ENCODE data around the gene MOCOS. TPM values are rescaled to one million over a fixed set of nuclear protein-coding genes. Genes with fewer than 3 reads are reported as not detected.

Gene MOCOS, protein sequence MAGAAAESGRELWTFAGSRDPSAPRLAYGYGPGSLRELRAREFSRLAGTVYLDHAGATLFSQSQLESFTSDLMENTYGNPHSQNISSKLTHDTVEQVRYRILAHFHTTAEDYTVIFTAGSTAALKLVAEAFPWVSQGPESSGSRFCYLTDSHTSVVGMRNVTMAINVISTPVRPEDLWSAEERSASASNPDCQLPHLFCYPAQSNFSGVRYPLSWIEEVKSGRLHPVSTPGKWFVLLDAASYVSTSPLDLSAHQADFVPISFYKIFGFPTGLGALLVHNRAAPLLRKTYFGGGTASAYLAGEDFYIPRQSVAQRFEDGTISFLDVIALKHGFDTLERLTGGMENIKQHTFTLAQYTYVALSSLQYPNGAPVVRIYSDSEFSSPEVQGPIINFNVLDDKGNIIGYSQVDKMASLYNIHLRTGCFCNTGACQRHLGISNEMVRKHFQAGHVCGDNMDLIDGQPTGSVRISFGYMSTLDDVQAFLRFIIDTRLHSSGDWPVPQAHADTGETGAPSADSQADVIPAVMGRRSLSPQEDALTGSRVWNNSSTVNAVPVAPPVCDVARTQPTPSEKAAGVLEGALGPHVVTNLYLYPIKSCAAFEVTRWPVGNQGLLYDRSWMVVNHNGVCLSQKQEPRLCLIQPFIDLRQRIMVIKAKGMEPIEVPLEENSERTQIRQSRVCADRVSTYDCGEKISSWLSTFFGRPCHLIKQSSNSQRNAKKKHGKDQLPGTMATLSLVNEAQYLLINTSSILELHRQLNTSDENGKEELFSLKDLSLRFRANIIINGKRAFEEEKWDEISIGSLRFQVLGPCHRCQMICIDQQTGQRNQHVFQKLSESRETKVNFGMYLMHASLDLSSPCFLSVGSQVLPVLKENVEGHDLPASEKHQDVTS
- total RNA-seq (under 1 TPM in 1 of 2 experiments, not detected in 1; 0.12 TPM), polyA plus RNA-seq (under 1 TPM in 1 of 2 donors, not detected in 1; 0.06 TPM)

DNA sequence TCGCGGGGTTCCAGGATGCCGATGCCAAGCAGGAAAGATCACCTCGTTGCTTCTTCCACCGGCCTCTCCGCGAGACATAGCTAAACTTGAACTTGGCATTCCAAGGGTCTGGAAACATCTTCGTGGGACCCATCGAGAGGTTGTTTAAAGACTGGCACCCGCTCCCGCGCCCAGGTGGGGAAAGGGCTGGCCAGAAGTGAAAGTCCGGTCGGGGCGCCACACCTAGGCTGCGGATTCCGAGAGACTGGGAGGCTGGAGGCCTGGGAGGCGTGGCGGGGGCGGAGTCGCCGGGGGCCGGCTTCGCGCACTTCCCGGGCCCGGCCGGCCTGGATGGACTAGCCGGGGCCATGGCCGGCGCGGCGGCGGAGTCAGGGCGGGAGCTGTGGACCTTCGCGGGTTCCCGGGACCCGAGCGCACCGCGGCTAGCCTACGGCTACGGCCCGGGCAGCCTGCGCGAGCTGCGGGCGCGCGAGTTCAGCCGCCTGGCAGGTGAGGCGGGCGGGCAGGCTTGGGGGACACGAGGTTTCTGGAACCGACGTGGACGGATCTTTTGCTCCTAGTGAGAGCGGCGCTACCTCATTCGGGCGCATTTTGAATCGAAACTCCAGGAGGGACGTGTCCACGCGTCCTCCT is at the start of gene MOCOS:
Gene MOCOS, plus strand, starts transcription at position 305 of the 633 bp plus-strand sequence. Its CDS starts 43 bp downstream, at position 348.
- CTCF ChIA-PET (ENCODE audit: partially characterized antibody), result no interaction called here
- H3K27me3 ChIP-seq (ENCODE audit: insufficient read depth, low read length), result no peaks in the 10 kb centered on the region

GRCh38 chr18:36139245-36139644 is 48.1 kb upstream of the MOCOS start:
- ChIA-PET CTCF (ENCODE audit: partially characterized antibody) (interaction anchor here (1.7 kb wide), 1 partner anchor 9 kb away, joined by 3 read pairs; the partner anchor contains the start of gene ELP2), POLR2A (ENCODE audit: partially characterized antibody) (interaction anchor here (1.7 kb wide), 1 partner anchor 10 kb away, joined by 7 read pairs; the partner anchor contains the start of gene SLC39A6)
- intact Hi-C loops (cut with micrococcal nuclease), result loop anchor here (10.0 kb wide), 1 partner anchor 1164 kb away; no protein-coding TSS in a partner anchor
- Histone ChIP-seq H3K9me3 (ENCODE audit: control insufficient read depth in 1 of 2, low read length in 2 of 2) (no peaks in the 10 kb centered on the region), H3K27me3 (ENCODE audit: insufficient read depth, low read length) (no peaks in the 10 kb centered on the region), H3K27ac (ENCODE audit: low read depth, low read length) (no peak overlapping the region), H3K4me3 (ENCODE audit: low read length in 2 of 2) (no peak overlapping the region), H3K4me1 (ENCODE audit: insufficient read depth, low read length) (peaks cover 5% of the 10 kb centered on the region), H3K36me3 (ENCODE audit: insufficient read depth, low read length) (peaks cover 48% of the 10 kb centered on the region)
- Mint-ChIP-seq H3K27me3 (no peaks in the 10 kb centered on the region), H3K36me3 (peaks cover 52 to 81% of the 10 kb centered on the region in 2 donors), H3K4me1 (peaks cover 15 to 31% (median 18%) of the 10 kb centered on the region in 4 donors), H3K27ac (no peak overlapping the region), H3K9me3 (no peaks in the 10 kb centered on the region), H3K4me3 (no peak overlapping the region)
- no peak for DNase-seq

More for the DNA sequence above, at the start of gene MOCOS:
- Mint-ChIP-seq H3K4me1 (peaks cover 2 to 9% (median 6%) of the 10 kb centered on the region in 4 donors), H3K27me3 (peaks cover 3 to 5% of the 10 kb centered on the region in 2 donors), H3K27ac (peak within 1 kb of the TSS in 4 of 7 donors; percentile 16 to 80 (median 54)), H3K36me3 (peaks cover 0 to 4% of the 10 kb centered on the region in 2 donors), H3K9me3 (no peaks in the 10 kb centered on the region), H3K4me3 (peak within 1 kb of the TSS; percentile 84 to 88 (median 86))
- Histone ChIP-seq H3K4me1 (ENCODE audit: insufficient read depth, low read length) (peaks cover 8% of the 10 kb centered on the region), H3K36me3 (ENCODE audit: insufficient read depth, low read length) (no peaks in the 10 kb centered on the region), H3K27ac (ENCODE audit: low read depth, low read length) (peak within 1 kb of the TSS; percentile 22), H3K9me3 (ENCODE audit: control insufficient read depth in 1 of 2, low read length in 2 of 2) (no peaks in the 10 kb centered on the region), H3K4me3 (ENCODE audit: low read length in 2 of 2) (peak within 1 kb of the TSS; percentile 67 to 81)
- intact Hi-C loops (cut with micrococcal nuclease), result no loop called here
- peak; percentile 22 to 55 (median 30) for DNase-seq
- POLR2A ChIA-PET (ENCODE audit: partially characterized antibody), result interaction anchor here (0.6 kb wide), 1 partner anchor 58 kb away, joined by 3 read pairs; the partner anchor contains the start of gene SLC39A6

DNA sequence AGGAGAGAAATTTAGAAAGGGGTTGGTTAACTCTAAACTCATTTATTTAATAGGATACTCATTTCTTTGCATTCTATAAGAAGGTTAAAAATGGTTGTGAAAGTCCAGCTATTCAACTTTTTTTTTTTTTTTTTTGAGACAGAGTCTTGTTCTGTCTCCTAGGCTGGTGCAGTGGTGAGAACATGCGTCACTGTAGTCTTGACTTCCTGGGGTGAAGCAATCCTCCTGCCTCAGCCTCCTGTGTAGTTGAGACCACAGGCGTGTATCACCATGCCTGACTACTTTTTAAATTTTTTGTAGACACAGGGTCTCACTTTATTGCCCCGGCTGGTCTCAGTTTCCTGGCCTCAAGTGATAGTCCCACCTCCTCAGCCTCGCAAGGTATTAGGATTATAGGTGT is 45.7 kb upstream of the MOCOS start:
- Mint-ChIP-seq H3K4me1 (peaks cover 6 to 22% (median 9%) of the 10 kb centered on the region in 4 donors), H3K4me3 (no peak overlapping the region), H3K36me3 (peaks cover 58 to 84% of the 10 kb centered on the region in 2 donors), H3K27ac (peak overlapping the region in 1 of 7 donors; percentile 35), H3K9me3 (no peaks in the 10 kb centered on the region), H3K27me3 (no peaks in the 10 kb centered on the region)
- Histone ChIP-seq H3K27me3 (ENCODE audit: insufficient read depth, low read length) (no peaks in the 10 kb centered on the region), H3K9me3 (ENCODE audit: control insufficient read depth in 1 of 2, low read length in 2 of 2) (no peaks in the 10 kb centered on the region), H3K36me3 (ENCODE audit: insufficient read depth, low read length) (peaks cover 67% of the 10 kb centered on the region), H3K4me1 (ENCODE audit: insufficient read depth, low read length) (no peaks in the 10 kb centered on the region), H3K4me3 (ENCODE audit: low read length in 2 of 2) (no peak overlapping the region), H3K27ac (ENCODE audit: low read depth, low read length) (no peak overlapping the region)
- POLR2A ChIA-PET (ENCODE audit: partially characterized antibody), result no interaction called here
- CTCF ChIA-PET (ENCODE audit: partially characterized antibody), result no interaction called here
- intact Hi-C loops (cut with micrococcal nuclease), result no loop called here
- DNase-seq, result no peak

DNA sequence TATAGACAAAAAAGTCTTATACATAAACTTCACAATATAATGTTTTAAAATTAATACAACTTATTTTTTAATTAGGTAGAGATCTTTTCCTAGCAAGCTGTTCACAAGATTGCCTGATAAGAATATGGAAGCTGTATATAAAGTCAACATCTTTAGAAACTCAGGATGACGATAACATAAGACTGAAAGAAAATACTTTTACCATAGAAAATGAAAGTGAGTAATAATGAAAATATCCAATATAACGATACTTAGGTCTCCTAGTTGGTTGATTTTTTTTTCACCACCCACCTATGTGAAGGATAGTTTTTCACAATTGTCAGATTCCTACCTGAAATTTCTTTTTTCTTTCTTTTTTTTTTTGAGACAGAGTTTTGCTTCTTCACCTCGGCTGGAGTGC is 44.5 kb upstream of the MOCOS start:
- H3K36me3 Mint-ChIP-seq, result peaks cover 52 to 75% of the 10 kb centered on the region in 2 donors
- no peaks in the 10 kb centered on the region for H3K27me3 Mint-ChIP-seq
- intact Hi-C loops (cut with micrococcal nuclease), result no loop called here
- DNase-seq, result no peak
- Histone ChIP-seq H3K27me3 (ENCODE audit: insufficient read depth, low read length) (no peaks in the 10 kb centered on the region), H3K4me3 (ENCODE audit: low read length in 2 of 2) (no peak overlapping the region), H3K4me1 (ENCODE audit: insufficient read depth, low read length) (no peaks in the 10 kb centered on the region), H3K27ac (ENCODE audit: low read depth, low read length) (no peak overlapping the region), H3K36me3 (ENCODE audit: insufficient read depth, low read length) (peaks cover 61% of the 10 kb centered on the region), H3K9me3 (ENCODE audit: control insufficient read depth in 1 of 2, low read length in 2 of 2) (no peaks in the 10 kb centered on the region)
- no peak overlapping the region for H3K27ac Mint-ChIP-seq
- ChIA-PET CTCF (ENCODE audit: partially characterized antibody) (interaction anchor here (1.2 kb wide), 1 partner anchor 14 kb away, joined by 3 read pairs; the partner anchor contains the start of gene SLC39A6), POLR2A (ENCODE audit: partially characterized antibody) (interaction anchor here (0.9 kb wide), 1 partner anchor 13 kb away, joined by 3 read pairs; the partner anchor contains the start of gene ELP2)
- peaks cover 4 to 18% (median 7%) of the 10 kb centered on the region in 4 donors for H3K4me1 Mint-ChIP-seq
- no peaks in the 10 kb centered on the region for H3K9me3 Mint-ChIP-seq
- H3K4me3 Mint-ChIP-seq, result no peak overlapping the region

- Mint-ChIP-seq H3K36me3 (peaks cover 46 to 76% of the 10 kb centered on the region in 2 donors), H3K4me3 (no peak overlapping the region), H3K27ac (no peak overlapping the region), H3K27me3 (no peaks in the 10 kb centered on the region), H3K4me1 (peaks cover 4 to 18% (median 7%) of the 10 kb centered on the region in 4 donors), H3K9me3 (no peaks in the 10 kb centered on the region)
- ChIA-PET CTCF (ENCODE audit: partially characterized antibody) (interaction anchor here (1.2 kb wide), 1 partner anchor 15 kb away, joined by 3 read pairs; the partner anchor contains the start of gene SLC39A6), POLR2A (ENCODE audit: partially characterized antibody) (interaction anchor here (0.9 kb wide), 1 partner anchor 13 kb away, joined by 3 read pairs; the partner anchor contains the start of gene ELP2)
- Histone ChIP-seq H3K27me3 (ENCODE audit: insufficient read depth, low read length) (no peaks in the 10 kb centered on the region), H3K9me3 (ENCODE audit: control insufficient read depth in 1 of 2, low read length in 2 of 2) (no peaks in the 10 kb centered on the region), H3K36me3 (ENCODE audit: insufficient read depth, low read length) (peaks cover 56% of the 10 kb centered on the region), H3K4me3 (ENCODE audit: low read length in 2 of 2) (no peak overlapping the region), H3K4me1 (ENCODE audit: insufficient read depth, low read length) (no peaks in the 10 kb centered on the region), H3K27ac (ENCODE audit: low read depth, low read length) (no peak overlapping the region)
- DNase-seq, result no peak
- intact Hi-C loops (cut with micrococcal nuclease), result no loop called here
These were observed 43.9 kb upstream of the MOCOS start for GRCh38 chr18:36143391-36143790.

- Histone ChIP-seq H3K36me3 (ENCODE audit: insufficient read depth, low read length) (peaks cover 54% of the 10 kb centered on the region), H3K4me3 (ENCODE audit: low read length in 2 of 2) (no peak overlapping the region), H3K27me3 (ENCODE audit: insufficient read depth, low read length) (no peaks in the 10 kb centered on the region), H3K27ac (ENCODE audit: low read depth, low read length) (no peak overlapping the region), H3K9me3 (ENCODE audit: control insufficient read depth in 1 of 2, low read length in 2 of 2) (no peaks in the 10 kb centered on the region), H3K4me1 (ENCODE audit: insufficient read depth, low read length) (no peaks in the 10 kb centered on the region)
- intact Hi-C loops (cut with micrococcal nuclease), result no loop called here
- Mint-ChIP-seq H3K36me3 (peaks cover 50 to 86% of the 10 kb centered on the region in 2 donors), H3K27ac (peak overlapping the region in 1 of 7 donors; percentile 24), H3K9me3 (peaks cover 0 to 3% (median 0%) of the 10 kb centered on the region in 8 donors), H3K27me3 (no peaks in the 10 kb centered on the region), H3K4me3 (no peak overlapping the region), H3K4me1 (peaks cover 4 to 20% (median 5%) of the 10 kb centered on the region in 4 donors)
- ChIA-PET POLR2A (ENCODE audit: partially characterized antibody) (interaction anchor here (0.8 to 1.5 kb wide), 3 partner anchors 19 to 21 kb away, joined by 3 to 5 read pairs (median 4); partner anchors contain the start of genes ELP2 and SLC39A6), CTCF (ENCODE audit: partially characterized antibody) (interaction anchor here (1.5 kb wide), 1 partner anchor 132 kb away, joined by 4 read pairs; no protein-coding TSS in a partner anchor)
- no peak for DNase-seq
These were observed 37.6 kb upstream of the MOCOS start for GRCh38 chr18:36149514-36150289.

Measured in CD4-positive, alpha-beta memory T cell (primary cell).